Esophagus muscularis mucosa (tissue), 4 donors: ENCODE data around the gene WBP11. TPM values are rescaled to one million over a fixed set of nuclear protein-coding genes. Genes with fewer than 3 reads are reported as not detected.
"Not testable (repeated sequence)": the region's sequence is repeated elsewhere in the genome, so short reads cannot be mapped to it uniquely, and the experiment has no call there.

Source experiments
- DNase-seq: peaks from one replicate; pipeline ENCODE4 v3.0.0-alpha.2; 2017; ENCODE audit errors: extremely low spot score
- H3K27ac ChIP-seq, 4 donors: fragments of 200-600 bp; sonication (generic); replicated peaks in 1 of 4; 1 replicate in 3 of 4; 2 replicates in 1 of 4; pipeline ENCODE4 v1.5.1; 2016 to 2019; ENCODE audit warnings: mild to moderate bottlenecking in 1 of 4
- H3K27me3 ChIP-seq, 4 donors: fragments of 200-600 bp; sonication (generic); one replicate each; pipeline versions ENCODE4 v1.5.1 to v1.6.0; 2016 to 2019
- H3K36me3 ChIP-seq, 4 donors: fragments of 200-600 bp; sonication (generic); one replicate each; pipeline ENCODE4 v1.5.1; 2016 to 2019
- H3K4me1 ChIP-seq, 4 donors: fragments of 200-600 bp; sonication (generic); one replicate each; pipeline ENCODE4 v1.5.1; 2016 to 2019
- H3K4me3 ChIP-seq, 4 donors: fragments of 200-600 bp; sonication (generic); 1 replicate in 2 of 4; 2 replicates in 2 of 4; pipeline ENCODE4 v1.5.1; 2016 to 2019; ENCODE audit warnings: mild to moderate bottlenecking in 4 of 4, moderate library complexity in 1 of 4
- H3K9me3 ChIP-seq, 4 donors: fragments of 200-600 bp; sonication (generic); 1 replicate in 3 of 4; 2 replicates in 1 of 4; pipeline ENCODE4 v1.5.1; 2016 to 2019
- CTCF ChIP-seq, 3 experiments: fragments of 200-600 bp in 2 of 3; fragments of 450-650 bp in 1 of 3; sonication (generic) in 2 of 3; IDR thresholded peaks; one replicate each; pipeline ENCODE4 v1.5.1; 2017 to 2019; ENCODE audit warnings: antibody characterized with exemption in 3 of 3, mild to moderate bottlenecking in 2 of 3, moderate library complexity in 1 of 3
- EP300 ChIP-seq: sonication (generic); formaldehyde crosslinking; IDR thresholded peaks from one replicate; pipeline ENCODE4 v1.6.1; 2017; ENCODE audit warnings: antibody characterized with exemption
- POLR2A ChIP-seq: fragments of 450-650 bp; IDR thresholded peaks from one replicate; pipeline ENCODE4 v1.6.1; 2017; ENCODE audit warnings: antibody characterized with exemption, moderate library complexity, mild to moderate bottlenecking, low read depth
- POLR2AphosphoS5 ChIP-seq, 2 donors: sonication (generic); formaldehyde crosslinking; IDR thresholded peaks; one replicate each; pipeline ENCODE4 v1.6.1; 2017; ENCODE audit warnings: antibody characterized with exemption in 2 of 2
- WGBS: methylation state at CpG from one replicate; pipeline ENCODE4 v1.1.5; 2018; 5-methylcytosine and 5-hydroxymethylcytosine counted together
- intact Hi-C: fragments of 100-400 bp; cut with DNase I; formaldehyde crosslinking; loops from one replicate; pipeline ENCODE4 v1.15.1; 2023
- total RNA-seq, 4 donors: library from RNA; depleted of rRNA; stranded (reverse); fragments of >200 nt; gene quantifications; one replicate each; pipeline versions ENCODE4 v1.1.0 to v1.2.1, GENCODE V29; 2016

Gene WBP11
- total RNA-seq, 4 donors from 2014 or later: 18.2 to 25.7 (median 19.1) TPM

- Histone ChIP-seq H3K4me3 (no peak overlapping the region), H3K36me3 (no peaks in the 10 kb centered on the region), H3K27ac (no peak overlapping the region), H3K9me3 (peaks cover 0 to 10% (median 0%) of the 10 kb centered on the region in 4 donors), H3K4me1 (no peaks in the 10 kb centered on the region), H3K27me3 (no peaks in the 10 kb centered on the region)
- no peak for DNase-seq
- intact Hi-C loops: no loop called here
- TF ChIP-seq EP300: no peak
- no peak for TF ChIP-seq POLR2AphosphoS5 (IDR thresholded peaks at IDR 0.05)
- no peak for TF ChIP-seq CTCF (IDR thresholded peaks at IDR 0.05)
- no peak for TF ChIP-seq POLR2A
- 95% methylated on average over 2 of the region's 2 CpGs for WGBS
These were observed 61.3 kb downstream of the WBP11 start for GRCh38 chr12:14741942-14742341.

- 90% methylated on average over 4 of the region's 4 CpGs for WGBS
- DNase-seq: no peak
- peaks cover 0 to 10% (median 0%) of the 10 kb centered on the region in 4 donors for H3K9me3 ChIP-seq
- H3K27ac ChIP-seq: no peak overlapping the region
- intact Hi-C loops: no loop called here
- no peaks in the 10 kb centered on the region for H3K27me3 ChIP-seq
- no peaks in the 10 kb centered on the region for H3K36me3 ChIP-seq
- no peaks in the 10 kb centered on the region for H3K4me1 ChIP-seq
- TF ChIP-seq POLR2A: no peak
- no peak for TF ChIP-seq CTCF (IDR thresholded peaks at IDR 0.05)
- TF ChIP-seq EP300: no peak
- no peak for TF ChIP-seq POLR2AphosphoS5 (IDR thresholded peaks at IDR 0.05)
- H3K4me3 ChIP-seq: no peak overlapping the region
These were observed 62.1 kb downstream of the WBP11 start for GRCh38 chr12:14741153-14741552.

DNA sequence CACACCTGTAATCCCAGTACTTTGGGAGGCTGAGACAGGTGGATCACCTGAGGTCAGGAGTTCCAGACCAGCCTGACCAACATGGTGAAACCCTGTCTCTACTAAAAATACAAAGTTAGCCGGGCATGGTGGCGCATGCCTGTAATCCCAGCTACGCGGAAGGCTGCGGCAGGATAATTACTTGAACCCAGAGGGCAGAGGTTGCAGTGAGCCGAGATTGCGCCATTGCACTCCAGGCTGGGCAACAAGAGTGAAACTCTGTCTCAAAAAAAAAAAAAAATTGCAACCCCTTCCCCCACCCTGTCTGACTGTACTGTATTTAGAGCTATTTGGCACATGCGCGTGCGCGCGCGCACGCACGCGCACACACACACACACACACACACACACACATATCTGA, 66.8 kb downstream of the WBP11 start:
- H3K27me3 ChIP-seq, intact Hi-C loops, H3K4me3 ChIP-seq, DNase-seq, H3K36me3 ChIP-seq, H3K4me1 ChIP-seq, H3K27ac ChIP-seq, H3K9me3 ChIP-seq: not testable (repeated sequence)
- WGBS: 91% methylated on average over 16 of the region's 16 CpGs

Other genes starting within 250 kb of the WBP11 start
- gene PLBD1, start 235.6 kb downstream of the WBP11 start, total RNA-seq: 10 to 100 TPM in 1 of 4 donors, 1 to 10 TPM in 3; 4.1 to 18.7 (median 6.6) TPM
- not detected for gene GUCY2C, start 106.9 kb downstream of the WBP11 start, total RNA-seq
- 1 to 10 TPM in 2 of 4 donors, under 1 TPM in 2; 0.66 to 2.1 (median 1.1) TPM for gene C12orf60, start 192 bp upstream of the WBP11 start, total RNA-seq
- under 1 TPM in 1 of 4 donors, not detected in 3; 0.23 TPM for gene SMCO3, start 10.7 kb upstream of the WBP11 start, total RNA-seq
- gene ART4, start 40.0 kb upstream of the WBP11 start, total RNA-seq: 1 to 10 TPM in 3 of 4 donors, under 1 TPM in 1; 0.83 to 2.7 (median 1.9) TPM
- gene MGP, start 82.4 kb upstream of the WBP11 start, total RNA-seq: 100 to 1,000 TPM; 604 to 929 (median 711) TPM
- 1 to 10 TPM in 1 of 4 donors, under 1 TPM in 2, not detected in 1; 0.33 to 1.0 (median 0.58) TPM for gene ERP27, start 135.1 kb upstream of the WBP11 start, total RNA-seq
- gene ARHGDIB, start 158.1 kb upstream of the WBP11 start, total RNA-seq: 100 to 1,000 TPM in 2 of 4 donors, 10 to 100 TPM in 2; 43.6 to 123 (median 84.5) TPM
- not detected for gene PDE6H, start 169.6 kb upstream of the WBP11 start, total RNA-seq